ENCODE results near the gene SERGEF.

DNA sequence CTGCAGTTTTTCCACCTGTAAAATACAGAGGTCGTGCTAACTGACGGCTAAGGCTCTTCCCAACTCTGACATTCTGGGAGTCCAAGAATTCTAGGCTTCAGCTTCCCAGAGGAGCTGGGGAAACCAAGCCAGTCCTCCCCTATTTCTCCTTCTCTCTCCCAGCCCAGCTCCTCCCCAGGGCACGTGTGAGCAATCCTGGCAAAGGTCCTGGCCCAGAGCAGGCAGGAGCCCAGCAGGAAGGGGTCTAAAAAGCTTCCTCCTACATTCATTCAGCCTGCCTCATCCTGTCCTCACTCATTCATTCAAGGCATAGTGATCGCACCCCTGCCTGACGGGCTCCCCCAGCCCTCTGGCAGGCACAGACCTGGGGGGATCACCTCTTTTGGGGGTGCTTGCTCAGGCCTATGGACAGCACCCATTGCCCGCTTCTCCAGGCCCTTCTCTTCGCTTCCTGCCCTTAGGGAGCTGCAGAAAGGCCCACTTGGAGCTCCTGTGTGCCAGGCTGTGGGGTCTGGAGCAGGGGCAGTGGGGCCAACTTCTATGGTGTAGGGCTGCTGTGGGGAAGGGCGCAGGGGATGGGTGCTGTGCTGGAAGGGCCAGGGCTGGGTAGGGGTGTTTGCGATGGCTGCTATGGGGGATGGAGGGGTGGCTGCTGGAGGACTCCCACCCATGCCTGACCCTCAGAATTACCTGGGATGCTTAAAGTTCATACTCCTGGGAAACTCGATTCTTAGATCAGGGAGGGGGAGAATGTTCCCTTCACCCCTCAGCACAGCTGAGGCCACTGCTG lies 268.5 kb downstream of the SERGEF start:
- TF ChIP-seq, protein P1, sequence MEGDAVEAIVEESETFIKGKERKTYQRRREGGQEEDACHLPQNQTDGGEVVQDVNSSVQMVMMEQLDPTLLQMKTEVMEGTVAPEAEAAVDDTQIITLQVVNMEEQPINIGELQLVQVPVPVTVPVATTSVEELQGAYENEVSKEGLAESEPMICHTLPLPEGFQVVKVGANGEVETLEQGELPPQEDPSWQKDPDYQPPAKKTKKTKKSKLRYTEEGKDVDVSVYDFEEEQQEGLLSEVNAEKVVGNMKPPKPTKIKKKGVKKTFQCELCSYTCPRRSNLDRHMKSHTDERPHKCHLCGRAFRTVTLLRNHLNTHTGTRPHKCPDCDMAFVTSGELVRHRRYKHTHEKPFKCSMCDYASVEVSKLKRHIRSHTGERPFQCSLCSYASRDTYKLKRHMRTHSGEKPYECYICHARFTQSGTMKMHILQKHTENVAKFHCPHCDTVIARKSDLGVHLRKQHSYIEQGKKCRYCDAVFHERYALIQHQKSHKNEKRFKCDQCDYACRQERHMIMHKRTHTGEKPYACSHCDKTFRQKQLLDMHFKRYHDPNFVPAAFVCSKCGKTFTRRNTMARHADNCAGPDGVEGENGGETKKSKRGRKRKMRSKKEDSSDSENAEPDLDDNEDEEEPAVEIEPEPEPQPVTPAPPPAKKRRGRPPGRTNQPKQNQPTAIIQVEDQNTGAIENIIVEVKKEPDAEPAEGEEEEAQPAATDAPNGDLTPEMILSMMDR (conservative IDR thresholded peaks at IDR 0.05): no peak
- no peak for TF ChIP-seq ZFX (IDR thresholded peaks at IDR 0.05)
